NT2/D1 (cell line): ENCODE measurements around the gene LSM14A.
"Not testable (repeated sequence)": the region's sequence is repeated elsewhere in the genome, so short reads cannot be mapped to it uniquely, and the experiment has no call there.

Experiments
- DNase-seq: peaks from one replicate; pipeline ENCODE4 v3.0.0-alpha.2; 2011; ENCODE audit warnings: low read depth, low spot score
- H3K27me3 ChIP-seq: 2 replicates; pipeline ENCODE4 v1.6.0; 2011; ENCODE audit warnings: mild to moderate bottlenecking; ENCODE audit not compliant: insufficient read length, insufficient read depth
- H3K36me3 ChIP-seq: 2 replicates; pipeline ENCODE4 v1.6.1; 2011; ENCODE audit warnings: mild to moderate bottlenecking, low read length, mixed read lengths; ENCODE audit not compliant: insufficient read depth, insufficient read length
- H3K4me1 ChIP-seq: 2 replicates; pipeline ENCODE4 v1.5.1; 2011; ENCODE audit not compliant: insufficient read depth, insufficient read length
- H3K4me3 ChIP-seq: 2 replicates; pipeline ENCODE4 v1.5.1; 2011; ENCODE audit warnings: low read depth; ENCODE audit not compliant: insufficient read length
- H3K9ac ChIP-seq: 2 replicates; pipeline ENCODE4 v1.6.0; 2011; ENCODE audit warnings: low read depth; ENCODE audit not compliant: insufficient read length
- H3K9me3 ChIP-seq: 2 replicates; pipeline ENCODE4 v1.5.1; 2011; ENCODE audit warnings: mild to moderate bottlenecking, low read length; ENCODE audit not compliant: insufficient read depth
- SUZ12 ChIP-seq: IDR thresholded peaks from 2 replicates; pipeline ENCODE4 v1.6.1; 2011; ENCODE audit not compliant: insufficient read length, insufficient read depth; ENCODE audit errors: extremely low read depth
- YY1 ChIP-seq: IDR thresholded peaks from 2 replicates; pipeline ENCODE4 v1.6.1; 2011; ENCODE audit not compliant: insufficient read length, insufficient read depth
- ZNF274 ChIP-seq: IDR thresholded peaks from 2 replicates; pipeline ENCODE4 v1.6.1; 2011; ENCODE audit warnings: mild to moderate bottlenecking, low read depth, low read length

Gene LSM14A

GRCh38 chr19:34171877-34172660, at the start of gene LSM14A:
Gene LSM14A (plus strand): TSS chr19:34172504. CDS start chr19:34172643, 139 bp downstream.
- TF ChIP-seq SUZ12, result no peak
- peak; percentile 63 for TF ChIP-seq YY1
- Histone ChIP-seq H3K36me3 (peaks cover 24% of the 10 kb centered on the region), H3K9ac (peak within 1 kb of the TSS; percentile 98), H3K4me3 (peak within 1 kb of the TSS; percentile 89), H3K27me3 (no peaks in the 10 kb centered on the region), H3K9me3 (no peaks in the 10 kb centered on the region), H3K4me1 (no peaks in the 10 kb centered on the region)
- DNase-seq, result peak; percentile 74

- H3K27me3 ChIP-seq, result no peaks in the 10 kb centered on the region
- H3K4me3 ChIP-seq, result no peak overlapping the region
- no peaks in the 10 kb centered on the region for H3K36me3 ChIP-seq
- no peaks in the 10 kb centered on the region for H3K9me3 ChIP-seq
- TF ChIP-seq ZNF274, result no peak
- no peak for TF ChIP-seq SUZ12
- TF ChIP-seq YY1, result no peak
- no peak overlapping the region for H3K9ac ChIP-seq
- no peak for DNase-seq
- H3K4me1 ChIP-seq, result no peaks in the 10 kb centered on the region
These were observed 47.5 kb upstream of the LSM14A start for GRCh38 chr19:34124828-34125227.

DNA sequence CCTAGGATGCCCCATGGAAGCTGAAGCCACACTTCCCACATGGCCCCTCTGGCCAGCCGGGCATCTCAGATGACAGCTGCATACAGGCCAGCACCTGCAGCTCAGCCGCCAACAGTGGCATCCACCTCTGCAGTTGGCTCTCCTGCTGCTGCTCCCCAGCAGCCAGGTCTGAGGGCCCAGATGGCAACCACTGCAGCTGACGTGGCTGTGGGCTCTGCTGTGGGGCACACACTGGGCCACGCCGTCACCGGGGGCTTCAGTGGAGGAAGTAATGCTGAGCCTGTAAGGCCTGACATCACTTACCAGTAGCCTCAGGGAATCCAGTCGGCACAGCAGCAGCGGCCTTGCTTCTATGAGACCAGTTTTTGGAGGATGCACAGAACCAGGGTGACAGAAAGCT, 45.3 kb upstream of the LSM14A start:
- H3K9me3 ChIP-seq, result no peaks in the 10 kb centered on the region
- no peak overlapping the region for H3K4me3 ChIP-seq
- H3K4me1 ChIP-seq, result no peaks in the 10 kb centered on the region
- H3K27me3 ChIP-seq, result no peaks in the 10 kb centered on the region
- TF ChIP-seq YY1 (no peak), ZNF274 (no peak), SUZ12 (no peak)
- DNase-seq, result no peak
- H3K36me3 ChIP-seq, result no peaks in the 10 kb centered on the region
- no peak overlapping the region for H3K9ac ChIP-seq

GRCh38 chr19:34127684-34128189, 44.6 kb upstream of the LSM14A start:
- Histone ChIP-seq H3K4me3 (no peak overlapping the region), H3K9me3 (no peaks in the 10 kb centered on the region), H3K9ac (no peak overlapping the region), H3K27me3 (no peaks in the 10 kb centered on the region), H3K4me1 (no peaks in the 10 kb centered on the region), H3K36me3 (no peaks in the 10 kb centered on the region)
- no peak for DNase-seq
- TF ChIP-seq YY1 (no peak), ZNF274 (no peak), SUZ12 (no peak)

DNA sequence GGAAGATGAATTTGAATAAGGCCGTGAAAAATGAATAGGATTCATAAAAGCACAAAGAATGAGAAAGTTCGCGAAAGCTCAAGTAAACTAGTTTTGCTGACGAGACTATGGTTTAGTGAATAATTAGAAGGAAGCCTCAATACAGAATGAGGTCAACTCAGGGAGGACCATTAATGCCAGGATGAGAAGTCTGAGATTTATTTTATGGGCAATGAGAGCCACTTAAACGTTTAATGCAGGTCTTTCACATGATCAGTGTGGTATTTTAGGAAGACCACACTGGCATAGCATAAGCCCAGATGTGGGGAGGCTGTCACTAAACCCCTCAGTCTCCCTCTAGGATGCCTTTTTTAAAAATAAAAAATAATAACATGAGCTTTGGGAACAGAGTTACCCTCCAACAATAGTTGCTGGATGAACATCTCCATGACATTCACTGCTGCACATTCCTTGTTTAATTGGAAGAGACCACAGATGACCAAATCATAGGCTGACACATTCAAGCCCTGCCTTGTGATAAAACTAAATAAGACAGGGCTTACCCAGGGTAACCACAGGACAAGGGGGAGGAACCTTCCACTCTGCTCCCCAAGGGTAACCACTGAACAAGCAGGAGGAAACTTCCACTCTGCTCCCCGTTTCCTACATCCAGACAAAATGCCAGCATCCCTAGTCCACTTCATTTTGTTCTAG, 43.6 kb upstream of the LSM14A start:
- TF ChIP-seq ZNF274, result no peak
- TF ChIP-seq SUZ12, result no peak
- no peak for TF ChIP-seq YY1
- Histone ChIP-seq H3K36me3 (no peaks in the 10 kb centered on the region), H3K9me3 (no peaks in the 10 kb centered on the region), H3K27me3 (no peaks in the 10 kb centered on the region), H3K9ac (no peak overlapping the region), H3K4me1 (no peaks in the 10 kb centered on the region), H3K4me3 (no peak overlapping the region)
- DNase-seq, result no peak

DNA sequence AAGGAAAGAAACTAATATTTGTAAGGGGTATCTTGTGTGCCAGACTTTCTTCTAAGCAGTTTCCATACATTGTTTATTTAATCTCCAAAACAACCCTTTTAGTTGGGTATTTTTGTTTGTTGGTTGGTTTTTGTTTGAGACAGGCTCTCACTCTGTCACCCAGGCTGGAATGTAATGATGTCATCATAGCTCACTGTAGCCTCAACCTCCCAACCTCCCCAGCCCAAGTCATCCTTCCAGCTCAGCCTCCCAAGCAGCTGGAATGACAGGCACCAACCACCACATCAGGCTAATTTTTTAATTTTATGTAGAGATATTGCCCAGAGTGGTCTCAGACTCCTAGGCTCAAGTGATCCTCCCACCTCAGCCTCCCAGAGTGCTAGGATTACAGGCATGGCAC, 41.2 kb upstream of the LSM14A start:
- no peak for TF ChIP-seq ZNF274
- TF ChIP-seq YY1, result no peak
- no peak for TF ChIP-seq SUZ12
- H3K9ac ChIP-seq, result no peak overlapping the region
- no peaks in the 10 kb centered on the region for H3K4me1 ChIP-seq
- DNase-seq, result no peak
- H3K9me3 ChIP-seq, result no peaks in the 10 kb centered on the region
- H3K4me3 ChIP-seq, result no peak overlapping the region
- H3K27me3 ChIP-seq, result no peaks in the 10 kb centered on the region
- H3K36me3 ChIP-seq, result no peaks in the 10 kb centered on the region

DNA sequence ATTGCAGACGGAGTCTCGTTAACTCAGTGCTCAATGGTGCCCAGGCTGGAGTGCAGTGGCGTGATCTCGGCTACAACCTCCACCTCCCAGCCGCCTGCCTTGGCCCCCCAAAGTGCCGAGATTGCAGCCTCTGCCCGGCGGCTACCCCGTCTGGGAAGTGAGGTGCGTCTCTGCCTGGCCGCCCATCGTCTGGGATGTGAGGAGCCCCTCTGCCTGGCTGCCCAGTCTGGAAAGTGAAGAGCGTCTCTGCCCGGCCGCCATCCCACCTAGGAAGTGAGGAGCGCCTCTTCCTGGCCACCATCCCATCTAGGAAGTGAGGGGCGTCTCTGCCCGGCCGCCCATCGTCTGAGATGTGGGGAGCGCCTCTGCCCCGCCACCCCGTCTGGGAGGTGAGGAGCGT, 40.2 kb upstream of the LSM14A start:
- not testable (repeated sequence) for DNase-seq, H3K4me3 ChIP-seq, H3K9me3 ChIP-seq, H3K9ac ChIP-seq, H3K27me3 ChIP-seq, H3K36me3 ChIP-seq, H3K4me1 ChIP-seq

- H3K9me3 ChIP-seq, H3K36me3 ChIP-seq, H3K4me1 ChIP-seq, H3K9ac ChIP-seq, DNase-seq, H3K4me3 ChIP-seq, H3K27me3 ChIP-seq: not testable (repeated sequence)
These were observed 39.6 kb upstream of the LSM14A start for GRCh38 chr19:34132706-34133105.
